Measurements from ENCODE around the gene NEBL.

NEBL gene

GRCh38 chr10:20903635-20904390, 6.7 kb upstream of the NEBL start:
- Histone ChIP-seq H3K4me1 (ENCODE audit: low read depth, poor library complexity, severe bottlenecking) (no peaks in the 10 kb centered on the region), H3K27me3 (ENCODE audit: insufficient read depth, low read depth) (no peaks in the 10 kb centered on the region), H3K27ac (no peak overlapping the region), H3K4me3 (IDR thresholded peaks at IDR 0.05; ENCODE audit: insufficient read depth, low read depth, low read length) (no peak overlapping the region), H2AFZ (ENCODE audit: low read depth) (no peak overlapping the region), H3K9ac (no peak overlapping the region), H3K36me3 (ENCODE audit: insufficient read depth) (no peaks in the 10 kb centered on the region), H4K20me1 (ENCODE audit: insufficient read depth) (no peaks in the 10 kb centered on the region), H3K4me2 (no peak overlapping the region), H3K79me2 (ENCODE audit: insufficient read depth, low read depth) (no peaks in the 10 kb centered on the region)
- no peak for TF ChIP-seq CTCF (conservative IDR thresholded peaks at IDR 0.05; ENCODE audit: low read depth, low read length)

DNA sequence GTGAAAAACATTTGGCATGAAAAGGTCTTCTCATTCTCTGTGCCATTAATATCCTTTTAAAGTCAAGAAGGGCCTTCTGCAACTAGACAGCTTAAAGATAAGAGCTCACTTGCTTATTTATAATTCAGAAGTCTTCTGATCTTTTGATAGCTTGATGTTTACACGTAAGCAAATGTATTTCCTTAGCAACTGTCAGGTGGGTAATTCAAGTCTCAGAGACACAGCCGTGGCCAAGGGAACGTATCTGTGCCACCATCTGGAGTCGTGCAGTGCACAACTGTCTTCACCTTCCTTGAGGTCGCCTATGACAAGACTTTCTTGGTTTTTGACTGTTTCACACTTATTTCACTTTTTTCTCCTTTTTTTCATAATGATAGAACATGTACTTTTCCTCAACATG, 4.0 kb upstream of the NEBL start:
- Histone ChIP-seq H3K79me2 (ENCODE audit: insufficient read depth, low read depth) (no peaks in the 10 kb centered on the region), H3K27ac (no peak overlapping the region), H2AFZ (ENCODE audit: low read depth) (no peak overlapping the region), H3K4me3 (IDR thresholded peaks at IDR 0.05; ENCODE audit: insufficient read depth, low read depth, low read length) (no peak overlapping the region), H3K4me1 (ENCODE audit: low read depth, poor library complexity, severe bottlenecking) (no peaks in the 10 kb centered on the region), H4K20me1 (ENCODE audit: insufficient read depth) (no peaks in the 10 kb centered on the region), H3K36me3 (ENCODE audit: insufficient read depth) (no peaks in the 10 kb centered on the region), H3K9ac (no peak overlapping the region), H3K27me3 (ENCODE audit: insufficient read depth, low read depth) (no peaks in the 10 kb centered on the region), H3K4me2 (no peak overlapping the region)
- TF ChIP-seq CTCF (conservative IDR thresholded peaks at IDR 0.05; ENCODE audit: low read depth, low read length): no peak

DNA sequence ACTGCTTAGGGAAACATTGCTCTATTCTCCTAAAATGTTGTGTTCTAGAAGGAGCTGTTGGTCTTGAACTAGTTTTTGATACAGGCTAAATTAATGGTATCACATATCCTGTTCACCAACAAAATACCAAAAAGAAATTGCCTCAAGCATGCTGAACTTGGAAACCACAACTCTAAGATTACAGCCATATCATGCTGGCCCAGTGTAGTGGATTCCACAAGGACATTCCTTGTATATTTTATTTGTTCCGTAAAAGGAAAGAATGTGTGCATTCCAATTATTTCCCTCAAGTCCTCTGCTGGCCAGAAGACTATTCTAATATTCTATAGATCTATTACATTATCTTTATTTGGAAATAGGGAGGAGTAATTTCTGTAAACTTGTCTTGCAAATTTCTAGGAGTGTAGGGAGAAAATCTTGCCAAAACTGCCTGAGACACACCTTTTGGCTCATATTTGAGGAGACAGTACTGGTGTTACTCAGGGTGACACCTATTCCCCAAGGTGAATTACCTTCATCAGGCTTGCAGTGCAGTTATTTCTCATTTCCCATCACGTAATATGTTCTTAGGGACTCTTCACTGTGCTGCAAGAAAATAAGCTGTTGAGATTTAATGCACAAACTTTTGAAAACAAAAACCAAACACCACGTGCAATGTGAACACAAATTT, 1.9 kb upstream of the NEBL start:
- Histone ChIP-seq H3K36me3 (ENCODE audit: insufficient read depth) (no peaks in the 10 kb centered on the region), H3K79me2 (ENCODE audit: insufficient read depth, low read depth) (no peaks in the 10 kb centered on the region), H3K4me1 (ENCODE audit: low read depth, poor library complexity, severe bottlenecking) (no peaks in the 10 kb centered on the region), H3K4me2 (no peak overlapping the region), H2AFZ (ENCODE audit: low read depth) (no peak overlapping the region), H3K9ac (no peak overlapping the region), H3K4me3 (IDR thresholded peaks at IDR 0.05; ENCODE audit: insufficient read depth, low read depth, low read length) (no peak overlapping the region), H4K20me1 (ENCODE audit: insufficient read depth) (no peaks in the 10 kb centered on the region), H3K27me3 (ENCODE audit: insufficient read depth, low read depth) (no peaks in the 10 kb centered on the region), H3K27ac (no peak overlapping the region)
- TF ChIP-seq CTCF (conservative IDR thresholded peaks at IDR 0.05; ENCODE audit: low read depth, low read length): no peak

DNA sequence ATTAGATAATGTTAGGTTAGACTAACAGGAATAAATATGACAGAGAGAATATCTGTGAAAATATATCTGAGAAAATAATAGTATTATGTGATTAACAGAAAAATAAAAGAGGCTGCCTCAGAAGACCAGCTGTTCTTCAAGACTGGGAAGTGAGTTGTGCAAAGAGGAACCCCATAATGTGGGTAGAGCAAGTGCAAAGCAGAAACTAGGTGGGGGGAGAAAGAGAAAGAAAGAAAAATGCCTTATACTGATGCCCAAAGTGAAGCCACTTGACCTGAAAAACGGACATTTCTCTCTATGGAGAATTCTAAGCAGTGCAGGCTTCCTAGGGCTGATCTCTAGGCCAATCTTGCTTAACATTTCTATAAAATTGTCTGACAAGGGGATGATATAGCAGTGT, 3.8 kb downstream of the NEBL start:
- no peak overlapping the region for H3K4me2 ChIP-seq
- TF ChIP-seq CTCF (conservative IDR thresholded peaks at IDR 0.05; ENCODE audit: low read depth, low read length): no peak
- no peak overlapping the region for H3K9ac ChIP-seq
- H3K27me3 ChIP-seq (ENCODE audit: insufficient read depth, low read depth): no peaks in the 10 kb centered on the region
- H2AFZ ChIP-seq (ENCODE audit: low read depth): no peak overlapping the region
- no peaks in the 10 kb centered on the region for H3K79me2 ChIP-seq (ENCODE audit: insufficient read depth, low read depth)
- no peaks in the 10 kb centered on the region for H3K4me1 ChIP-seq (ENCODE audit: low read depth, poor library complexity, severe bottlenecking)
- no peaks in the 10 kb centered on the region for H4K20me1 ChIP-seq (ENCODE audit: insufficient read depth)
- no peaks in the 10 kb centered on the region for H3K36me3 ChIP-seq (ENCODE audit: insufficient read depth)
- no peak overlapping the region for H3K4me3 ChIP-seq (IDR thresholded peaks at IDR 0.05; ENCODE audit: insufficient read depth, low read depth, low read length)
- H3K27ac ChIP-seq: no peak overlapping the region

Measured in KMS-11 (cell line).